Fibroblast of gingiva (primary cell): ENCODE data around the gene RTTN.
A peak's percentile ranks its signal among the peaks of the same experiment; 100 is the strongest.
"Not testable (repeated sequence)": the region's sequence is repeated elsewhere in the genome, so short reads cannot be mapped to it uniquely, and the experiment has no call there.

ENCODE experiments used
- DNase-seq: peaks from one replicate; pipeline ENCODE4 v3.0.0-alpha.2; 2011; ENCODE audit warnings: low read depth

The RTTN gene

GRCh38 chr18:70149616-70150301 is 55.7 kb downstream of the RTTN start:
- DNase-seq, result no peak

- no peak for DNase-seq
These were observed 56.3 kb downstream of the RTTN start for GRCh38 chr18:70149156-70149555.

GRCh38 chr18:70148039-70148938 is 57.2 kb downstream of the RTTN start:
- no peak for DNase-seq

GRCh38 chr18:70146174-70146573 is 59.3 kb downstream of the RTTN start:
- DNase-seq, result no peak

- no peak for DNase-seq
These were observed 63.5 kb downstream of the RTTN start for GRCh38 chr18:70142001-70142400.

GRCh38 chr18:70139138-70139537 is 66.3 kb downstream of the RTTN start:
- no peak for DNase-seq

- no peak for DNase-seq
These were observed 69.9 kb downstream of the RTTN start for GRCh38 chr18:70135604-70136003.

- DNase-seq, result peak; percentile 95
These were observed 72.5 kb downstream of the RTTN start for GRCh38 chr18:70132999-70133398.

- no peak for DNase-seq
These were observed 77.2 kb downstream of the RTTN start for GRCh38 chr18:70128271-70128670.

GRCh38 chr18:70127359-70127758 is 78.1 kb downstream of the RTTN start:
- DNase-seq, result no peak

GRCh38 chr18:70126832-70127231 is 78.7 kb downstream of the RTTN start:
- no peak for DNase-seq

GRCh38 chr18:70124139-70124538 is 81.3 kb downstream of the RTTN start:
- DNase-seq, result no peak

- DNase-seq, result no peak
These were observed 83.6 kb downstream of the RTTN start for GRCh38 chr18:70121842-70122241.

GRCh38 chr18:70116949-70117348 is 88.5 kb downstream of the RTTN start:
- no peak for DNase-seq

GRCh38 chr18:70113511-70113910 is 92.0 kb downstream of the RTTN start:
- no peak for DNase-seq

- DNase-seq, result no peak
These were observed 94.8 kb downstream of the RTTN start for GRCh38 chr18:70110678-70111077.

GRCh38 chr18:70107091-70107490 is 98.4 kb downstream of the RTTN start:
- no peak for DNase-seq

- DNase-seq, result not testable (repeated sequence)
These were observed 102.6 kb downstream of the RTTN start for GRCh38 chr18:70102854-70103253.

GRCh38 chr18:70089858-70090257 is 115.6 kb downstream of the RTTN start:
- DNase-seq, result no peak

- DNase-seq, result no peak
These were observed 119.4 kb downstream of the RTTN start for GRCh38 chr18:70086085-70086484.

- no peak for DNase-seq
These were observed 119.8 kb downstream of the RTTN start for GRCh38 chr18:70085641-70086040.

- no peak for DNase-seq
These were observed 123.1 kb downstream of the RTTN start for GRCh38 chr18:70082430-70082829.

GRCh38 chr18:70078106-70078505 is 127.4 kb downstream of the RTTN start:
- DNase-seq, result no peak
